Endothelial cell of umbilical vein (primary cell): ENCODE results near the gene IQCE. TPM values are rescaled to one million over a fixed set of nuclear protein-coding genes. Genes with fewer than 3 reads are reported as not detected.
A peak's percentile ranks its signal among the peaks of the same experiment; 100 is the strongest.

ENCODE experiments used
- BruUV-seq: library from RNA; stranded (reverse); fragments of 400-500 nt; replicated peaks from 2 replicates; lab custom pipeline; 2021; lab: Mats Ljungman, UMichigan
- CTCF ChIA-PET: fragments of 300-600, 350-600 bp; sonication (Branson Sonifier 250); formaldehyde crosslinking; loops from one replicate; lab custom pipeline; 2021; ENCODE audit warnings: antibody characterized with exemption, inconsistent platforms; lab: Charles Lee
- POLR2A ChIA-PET: fragments of 300-600, 350-600 bp; sonication (Branson Sonifier 250); formaldehyde crosslinking; loops from one replicate; lab custom pipeline; 2021; ENCODE audit warnings: antibody characterized with exemption, inconsistent platforms; lab: Charles Lee
- DNase-seq: peaks from one replicate; pipeline ENCODE4 v3.0.0-alpha.2; 2011; ENCODE audit warnings: low read depth, low spot score
- FAIRE-seq: peaks from 2 replicates; lab custom pipeline; 2011; peaks lifted over from hg19 to GRCh38; lab: Jason Lieb, UNC
- H2AFZ ChIP-seq: 2 replicates; pipeline ENCODE4 v1.6.0; 2012; ENCODE audit warnings: low read depth, low read length, control low read depth, inconsistent platforms
- H3K27ac ChIP-seq: 2 replicates; pipeline ENCODE4 v1.5.1; 2011; ENCODE audit warnings: low read depth, mild to moderate bottlenecking, control low read depth, low read length, moderate library complexity; ENCODE audit not compliant: insufficient read depth
- H3K27me3 ChIP-seq, 2 experiments: 2 replicates each; pipeline versions ENCODE4 v1.6.0 to v1.6.1; 2011; ENCODE audit warnings: low read length in 2 of 2, mixed read lengths in 1 of 2; ENCODE audit not compliant: control insufficient read depth in 2 of 2, insufficient read depth in 2 of 2
- H3K36me3 ChIP-seq, 2 experiments: 2 replicates in 1 of 2; 3 replicates in 1 of 2; pipeline ENCODE4 v1.5.1; 2011; ENCODE audit warnings: low read length in 2 of 2, mild to moderate bottlenecking in 1 of 2, moderate library complexity in 1 of 2; ENCODE audit not compliant: control insufficient read depth in 2 of 2, insufficient read depth in 2 of 2; ENCODE audit errors: extremely low read depth in 1 of 2
- H3K4me1 ChIP-seq: 3 replicates; pipeline ENCODE4 v1.5.1; 2011; ENCODE audit warnings: mild to moderate bottlenecking, low read length; ENCODE audit not compliant: control insufficient read depth, insufficient read depth; ENCODE audit errors: extremely low read depth
- H3K4me2 ChIP-seq: 2 replicates; pipeline ENCODE4 v1.6.1; 2011; ENCODE audit warnings: low read length, control low read depth, mixed read lengths; ENCODE audit not compliant: insufficient read depth
- H3K4me3 ChIP-seq, 3 experiments: fragments of 200-600 bp in 1 of 3; sonication (generic), shearing (Covaris generic) in 1 of 3; replicated peaks in 1 of 3; 2 replicates each; pipeline ENCODE4 v1.5.1; 2011 to 2016; ENCODE audit warnings: control low read depth in 3 of 3, low read length in 3 of 3, mild to moderate bottlenecking in 2 of 3, inconsistent platforms in 1 of 3, low read depth in 1 of 3, moderate library complexity in 1 of 3; ENCODE audit not compliant: insufficient read depth in 1 of 3
- H3K79me2 ChIP-seq: 2 replicates; pipeline ENCODE4 v1.6.0; 2012; ENCODE audit warnings: low read length, inconsistent platforms; ENCODE audit not compliant: control insufficient read depth, insufficient read depth
- H3K9ac ChIP-seq: replicated peaks from 2 replicates; pipeline ENCODE3; 2011; ENCODE audit warnings: low read length, control low read depth; ENCODE audit not compliant: insufficient read depth; ENCODE audit errors: extremely low read depth
- H3K9me1 ChIP-seq: replicated peaks from 3 replicates; pipeline ENCODE4 v1.6.0; 2011; ENCODE audit warnings: mild to moderate bottlenecking, low read length; ENCODE audit not compliant: control insufficient read depth, insufficient read depth; ENCODE audit errors: extremely low read depth
- H3K9me3 ChIP-seq: replicated peaks from 2 replicates; pipeline ENCODE4 v1.5.1; 2012; ENCODE audit warnings: low read length, inconsistent platforms; ENCODE audit not compliant: control insufficient read depth, insufficient read depth
- H4K20me1 ChIP-seq: replicated peaks from 2 replicates; pipeline ENCODE3; 2011; ENCODE audit warnings: mild to moderate bottlenecking, low read length; ENCODE audit not compliant: control insufficient read depth, insufficient read depth; ENCODE audit errors: extremely low read depth
- CTCF ChIP-seq, 2 donors: IDR thresholded peaks; 1 replicate in 1 of 2; 2 replicates in 1 of 2; pipeline ENCODE4 v1.5.1; 2011; ENCODE audit warnings: low read length in 2 of 2, mild to moderate bottlenecking in 2 of 2, moderate library complexity in 2 of 2, control low read depth in 1 of 2, inconsistent platforms in 1 of 2, low read depth in 1 of 2; ENCODE audit not compliant: insufficient read depth in 1 of 2; ENCODE audit errors: extremely low read depth in 1 of 2
- GATA2 ChIP-seq: IDR thresholded peaks from 2 replicates; pipeline ENCODE4 v1.7.0; 2011; ENCODE audit warnings: low read depth, mild to moderate bottlenecking, moderate library complexity, mixed read lengths, low read length; ENCODE audit not compliant: insufficient read length, insufficient read depth
- MAX ChIP-seq: IDR thresholded peaks from 2 replicates; pipeline ENCODE4 v1.6.1; 2011; ENCODE audit not compliant: insufficient read depth, insufficient read length
- POLR2AphosphoS5 ChIP-seq: IDR thresholded peaks from 2 replicates; pipeline ENCODE4 v1.6.1; 2012; ENCODE audit warnings: low read depth, mild to moderate bottlenecking, control low read depth, low read length, moderate library complexity; ENCODE audit not compliant: insufficient read depth
- dilution Hi-C: fragments of 300-500 bp; cut with MboI; formaldehyde crosslinking; loops from one replicate; pipeline ENCODE4 v1.15.0; 2019; ENCODE audit warnings: low sequenced_read_pairs; ENCODE audit not compliant: extremely low pct_ligation_motif_present
- intact Hi-C: fragments of 100-400 bp; cut with micrococcal nuclease; formaldehyde crosslinking; loops from one replicate; pipeline ENCODE4 v1.10.0; 2022
- polyA plus RNA-seq, 4 experiments: library from polyadenylated mRNA; depleted of rRNA in 3 of 4; stranded (reverse) in 3 of 4; unstranded in 1 of 4; fragments of >200 nt; gene quantifications; 2 replicates each; pipeline versions ENCODE4 v1.2.1 to v1.2.3, GENCODE V29; 2011 to 2012; ENCODE audit warnings: missing spikeins in 1 of 4
- total RNA-seq: library from RNA; stranded (reverse); gene quantifications from 2 replicates; pipeline ENCODE4 v1.2.3, GENCODE V29; 2021

Gene IQCE
- total and polyA plus RNA-seq, 2 donors (not counting 3 experiments of a cell fraction or from before 2014, with no cell fraction given): 4.9 to 14.5 TPM

GRCh38 chr7:2663121-2663886, 104.5 kb downstream of the IQCE start:
- FAIRE-seq (peak; percentile 76), DNase-seq (peak; percentile 42)
- Histone ChIP-seq H2AFZ (no peak overlapping the region), H3K9me3 (no peaks in the 10 kb centered on the region), H3K27me3 (peaks cover 0 to 3% of the 10 kb centered on the region in 2 experiments), H3K9me1 (no peaks in the 10 kb centered on the region), H3K9ac (no peak overlapping the region), H4K20me1 (no peaks in the 10 kb centered on the region), H3K4me2 (no peak overlapping the region), H3K4me3 (no peak overlapping the region), H3K27ac (peak overlapping the region; percentile 48), H3K36me3 (peaks cover 2 to 22% of the 10 kb centered on the region in 2 experiments), H3K79me2 (no peaks in the 10 kb centered on the region), H3K4me1 (peaks cover 14% of the 10 kb centered on the region)
- TF ChIP-seq GATA2 (no peak), CTCF (IDR thresholded peaks at IDR 0.05; ENCODE audit: extremely low read depth in 1 of 2, insufficient read depth in 1 of 2, low read depth in 1 of 2, low read length in 2 of 2) (no peak), MAX (peak; percentile 32), POLR2AphosphoS5 (peak; percentile 60)
- intact Hi-C loops: loop anchor here (2.0 to 5.0 kb wide), 4 partner anchors 23 to 186 kb away; partner anchors contain the start of genes BRAT1, GRIFIN and IQCE
- BruUV-seq: TSS peak; percentile 27
- POLR2A ChIA-PET: no interaction called here
- CTCF ChIA-PET: interaction anchor here (1.3 to 3.0 kb wide), 2 partner anchors 31 to 54 kb away, joined by 3 to 10 read pairs; partner anchors contain the start of gene TTYH3
- dilution Hi-C loops: no loop called here
